22Rv1 (cell line): Measurements from ENCODE around the gene ATXN7L1.

ENCODE experiments used
- ZFX ChIP-seq: fragments of 450-650 bp; IDR thresholded peaks from 2 replicates; pipeline ENCODE4 v1.6.1; 2017; ENCODE audit warnings: antibody characterized with exemption, borderline replicate concordance
- TF ChIP-seq, protein P1 (sequence below): fragments of 450-650 bp; IDR thresholded peaks from 2 replicates; pipeline ENCODE4 v1.5.1; 2017; ENCODE audit warnings: mild to moderate bottlenecking

DNA sequence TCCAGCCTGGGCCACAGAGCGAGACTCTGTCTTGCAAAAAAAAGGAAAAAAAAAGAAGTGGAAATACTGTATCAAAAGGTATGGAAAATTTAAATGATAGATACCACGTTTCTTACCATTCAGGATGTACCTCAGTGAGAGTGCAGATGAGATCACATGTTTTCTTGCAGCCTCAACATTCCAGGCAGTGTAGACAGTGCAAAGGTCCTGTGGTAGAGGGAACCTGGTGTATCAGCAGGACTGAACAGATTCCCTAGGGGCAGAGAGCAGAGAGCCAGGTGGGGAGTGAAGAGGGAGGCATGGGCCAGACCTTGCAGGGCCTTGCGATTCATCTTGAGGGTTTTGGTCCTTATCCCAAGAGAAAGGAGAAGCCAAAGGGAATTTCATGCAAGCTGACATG is 17.7 kb upstream of the ATXN7L1 start:
- TF ChIP-seq, protein P1, sequence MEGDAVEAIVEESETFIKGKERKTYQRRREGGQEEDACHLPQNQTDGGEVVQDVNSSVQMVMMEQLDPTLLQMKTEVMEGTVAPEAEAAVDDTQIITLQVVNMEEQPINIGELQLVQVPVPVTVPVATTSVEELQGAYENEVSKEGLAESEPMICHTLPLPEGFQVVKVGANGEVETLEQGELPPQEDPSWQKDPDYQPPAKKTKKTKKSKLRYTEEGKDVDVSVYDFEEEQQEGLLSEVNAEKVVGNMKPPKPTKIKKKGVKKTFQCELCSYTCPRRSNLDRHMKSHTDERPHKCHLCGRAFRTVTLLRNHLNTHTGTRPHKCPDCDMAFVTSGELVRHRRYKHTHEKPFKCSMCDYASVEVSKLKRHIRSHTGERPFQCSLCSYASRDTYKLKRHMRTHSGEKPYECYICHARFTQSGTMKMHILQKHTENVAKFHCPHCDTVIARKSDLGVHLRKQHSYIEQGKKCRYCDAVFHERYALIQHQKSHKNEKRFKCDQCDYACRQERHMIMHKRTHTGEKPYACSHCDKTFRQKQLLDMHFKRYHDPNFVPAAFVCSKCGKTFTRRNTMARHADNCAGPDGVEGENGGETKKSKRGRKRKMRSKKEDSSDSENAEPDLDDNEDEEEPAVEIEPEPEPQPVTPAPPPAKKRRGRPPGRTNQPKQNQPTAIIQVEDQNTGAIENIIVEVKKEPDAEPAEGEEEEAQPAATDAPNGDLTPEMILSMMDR = no peak
- no peak for TF ChIP-seq ZFX
